CD4-positive, alpha-beta T cell treated with Interleukin-12 subunit alpha and Interleukin-12 subunit beta, for 1 hour (primary cell): Measurements from ENCODE around the gene ZNF618.

Experiments used
- DNase-seq: peaks from one replicate; pipeline ENCODE4 v3.0.0-alpha.2; 2020

The ZNF618 gene

DNA sequence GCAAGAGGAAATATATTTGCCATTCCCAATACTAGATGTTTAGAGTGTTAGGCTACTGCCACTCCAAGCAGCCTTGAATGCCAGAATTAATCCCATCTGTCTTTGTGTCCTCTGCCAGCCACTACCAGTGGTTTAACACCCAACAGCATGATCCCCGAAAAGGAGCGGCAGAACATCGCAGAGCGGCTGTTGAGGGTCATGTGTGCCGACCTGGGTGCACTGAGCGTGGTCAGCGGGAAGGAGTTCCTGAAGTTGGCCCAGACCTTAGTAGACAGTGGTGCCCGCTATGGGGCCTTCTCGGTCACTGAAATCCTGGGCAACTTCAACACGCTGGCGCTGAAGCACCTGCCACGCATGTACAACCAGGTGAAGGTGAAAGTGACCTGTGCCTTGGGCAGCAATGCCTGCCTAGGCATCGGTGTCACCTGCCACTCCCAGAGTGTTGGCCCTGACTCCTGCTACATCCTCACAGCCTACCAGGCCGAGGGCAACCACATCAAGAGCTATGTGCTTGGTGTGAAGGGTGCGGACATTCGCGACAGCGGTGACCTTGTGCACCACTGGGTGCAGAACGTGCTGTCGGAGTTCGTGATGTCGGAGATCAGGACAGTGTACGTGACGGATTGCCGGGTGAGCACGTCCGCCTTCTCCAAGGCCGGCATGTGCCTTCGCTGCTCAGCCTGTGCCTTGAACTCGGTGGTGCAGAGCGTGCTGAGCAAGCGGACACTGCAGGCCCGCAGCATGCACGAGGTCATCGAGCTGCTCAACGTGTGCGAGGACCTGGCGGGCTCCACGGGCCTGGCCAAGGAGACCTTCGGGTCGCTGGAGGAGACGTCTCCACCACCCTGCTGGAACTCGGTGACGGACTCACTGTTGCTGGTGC is 172.7 kb downstream of the ZNF618 start:
- no peak for DNase-seq

DNA sequence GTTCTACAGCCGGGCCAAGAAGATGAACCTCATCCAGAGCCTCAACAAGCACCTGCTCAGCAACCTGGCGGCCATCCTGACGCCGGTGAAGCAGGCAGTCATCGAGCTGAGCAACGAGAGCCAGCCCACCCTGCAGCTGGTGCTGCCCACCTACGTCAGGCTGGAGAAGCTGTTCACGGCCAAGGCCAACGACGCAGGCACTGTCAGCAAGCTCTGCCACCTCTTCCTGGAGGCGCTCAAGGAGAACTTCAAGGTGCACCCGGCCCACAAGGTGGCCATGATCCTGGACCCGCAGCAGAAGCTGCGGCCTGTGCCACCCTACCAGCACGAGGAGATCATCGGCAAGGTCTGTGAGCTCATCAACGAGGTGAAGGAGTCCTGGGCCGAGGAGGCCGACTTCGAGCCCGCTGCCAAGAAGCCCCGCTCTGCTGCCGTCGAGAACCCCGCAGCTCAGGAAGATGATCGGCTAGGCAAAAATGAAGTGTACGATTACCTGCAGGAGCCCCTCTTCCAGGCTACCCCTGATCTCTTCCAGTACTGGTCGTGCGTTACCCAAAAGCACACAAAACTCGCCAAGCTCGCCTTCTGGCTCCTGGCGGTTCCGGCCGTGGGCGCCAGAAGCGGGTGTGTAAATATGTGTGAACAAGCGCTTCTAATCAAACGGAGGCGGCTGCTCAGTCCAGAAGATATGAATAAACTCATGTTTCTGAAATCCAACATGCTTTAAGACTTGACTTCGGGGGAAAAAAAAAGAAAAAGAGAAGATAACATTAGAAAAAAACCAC is 173.5 kb downstream of the ZNF618 start:
- DNase-seq: no peak

DNA sequence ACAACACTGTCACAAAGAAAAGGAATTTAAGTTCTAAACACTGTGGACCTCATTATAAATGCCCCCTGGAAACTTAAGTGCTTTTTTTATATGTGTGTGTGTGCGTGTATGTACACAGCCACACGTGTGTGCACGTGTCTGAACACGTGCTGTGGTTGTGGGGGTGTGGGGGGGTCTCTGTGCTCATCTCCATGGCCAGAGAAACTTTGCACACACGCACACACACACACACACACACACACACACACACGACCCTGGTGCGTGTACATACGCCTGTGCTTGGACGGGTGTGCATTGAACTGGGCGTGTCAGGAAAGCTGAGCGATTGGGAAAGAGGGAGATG is 174.1 kb downstream of the ZNF618 start:
- DNase-seq: no peak

DNA sequence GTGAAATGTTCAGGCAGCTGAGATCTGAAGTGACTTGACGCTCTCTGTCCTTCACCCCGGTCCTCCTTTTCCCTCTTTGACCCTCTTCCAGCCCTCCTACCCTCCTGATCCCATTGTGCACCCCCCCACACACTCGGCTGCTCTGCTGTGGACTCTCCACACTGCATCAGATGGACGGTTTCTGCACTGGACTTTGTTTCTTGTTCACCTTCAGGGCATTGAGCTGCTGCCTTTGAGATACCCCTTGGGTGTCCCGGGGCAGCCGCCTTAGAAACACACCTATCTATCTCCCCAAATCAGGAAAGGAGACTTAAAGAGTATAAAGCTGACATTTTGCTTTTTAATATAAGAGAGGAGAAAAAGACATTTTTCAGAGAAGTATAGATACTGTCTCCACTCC is 174.5 kb downstream of the ZNF618 start:
- DNase-seq: no peak

DNA sequence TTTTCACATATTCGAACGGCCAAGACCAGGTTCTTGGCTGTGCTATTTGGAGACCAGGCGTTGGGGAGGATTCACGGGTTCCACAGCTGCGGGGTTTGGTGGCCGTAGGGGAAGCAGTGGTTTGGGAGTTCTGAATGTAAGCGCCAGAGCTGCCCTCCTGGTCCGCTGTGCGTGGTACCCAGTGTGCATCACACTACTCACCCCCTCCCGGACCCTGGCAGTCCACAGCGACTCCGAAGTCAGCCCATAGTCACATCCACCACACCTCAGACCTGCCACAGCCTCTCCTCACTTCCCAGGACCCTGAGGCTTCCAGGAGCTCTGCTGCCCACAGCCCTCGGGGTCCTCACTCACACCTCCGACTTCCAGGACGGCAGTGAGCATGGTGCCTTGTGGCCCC is 175.2 kb downstream of the ZNF618 start:
- DNase-seq: no peak

DNA sequence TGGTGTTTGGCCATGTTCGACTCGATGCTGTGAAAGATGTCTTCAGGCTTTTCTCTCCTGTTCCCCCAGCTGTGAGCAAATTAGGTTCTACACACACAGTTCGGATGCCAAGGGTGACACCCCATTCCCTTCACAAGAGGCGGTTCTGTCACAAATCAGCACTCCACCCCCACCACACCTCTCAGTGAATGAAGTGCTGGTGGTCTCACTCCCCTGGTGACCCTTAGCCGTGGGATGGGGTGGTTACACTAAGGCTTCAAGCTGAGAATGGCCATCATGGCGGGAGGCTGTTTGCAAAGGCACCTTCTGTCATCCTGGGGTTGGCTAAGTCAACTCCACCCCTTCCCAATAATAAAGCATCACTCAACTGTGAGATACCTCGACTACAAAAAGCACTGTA is 175.6 kb downstream of the ZNF618 start:
- DNase-seq: no peak

DNA sequence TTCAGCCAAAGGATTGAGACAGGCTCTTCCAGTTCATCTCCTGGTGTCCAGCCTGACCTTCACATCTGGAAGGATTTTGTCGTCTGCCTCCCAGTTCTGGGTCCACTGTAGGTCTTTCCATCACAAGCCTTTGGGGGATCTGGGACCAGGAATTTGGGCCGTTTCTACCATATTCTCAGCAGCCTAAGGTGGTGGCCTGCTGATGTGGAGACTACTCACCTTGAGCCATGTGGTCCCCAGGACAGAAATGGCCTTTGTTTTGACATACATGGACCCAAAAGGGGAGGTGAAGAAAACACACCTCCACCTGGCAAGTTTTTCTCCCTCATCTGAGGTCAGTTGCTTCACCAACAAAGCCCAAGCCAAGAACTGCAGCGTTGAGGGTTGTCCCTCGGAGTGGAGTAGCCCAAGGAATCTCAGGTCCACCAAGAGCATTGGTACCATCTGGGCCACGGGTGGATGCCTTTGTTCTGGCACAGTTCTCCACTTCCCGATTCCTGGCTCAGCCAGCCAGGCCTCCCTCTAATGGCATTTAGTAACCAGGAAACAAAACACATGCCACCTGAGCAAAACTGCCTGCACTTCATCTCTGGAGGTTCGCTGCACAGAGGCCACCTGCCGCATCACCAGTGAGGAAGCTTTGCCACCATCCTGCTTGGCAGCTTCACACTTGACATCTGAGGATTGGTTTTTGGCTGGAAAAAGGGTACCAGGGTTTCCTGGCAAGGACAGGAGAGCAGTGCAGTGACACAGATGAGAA is 177.3 kb downstream of the ZNF618 start:
- no peak for DNase-seq

DNA sequence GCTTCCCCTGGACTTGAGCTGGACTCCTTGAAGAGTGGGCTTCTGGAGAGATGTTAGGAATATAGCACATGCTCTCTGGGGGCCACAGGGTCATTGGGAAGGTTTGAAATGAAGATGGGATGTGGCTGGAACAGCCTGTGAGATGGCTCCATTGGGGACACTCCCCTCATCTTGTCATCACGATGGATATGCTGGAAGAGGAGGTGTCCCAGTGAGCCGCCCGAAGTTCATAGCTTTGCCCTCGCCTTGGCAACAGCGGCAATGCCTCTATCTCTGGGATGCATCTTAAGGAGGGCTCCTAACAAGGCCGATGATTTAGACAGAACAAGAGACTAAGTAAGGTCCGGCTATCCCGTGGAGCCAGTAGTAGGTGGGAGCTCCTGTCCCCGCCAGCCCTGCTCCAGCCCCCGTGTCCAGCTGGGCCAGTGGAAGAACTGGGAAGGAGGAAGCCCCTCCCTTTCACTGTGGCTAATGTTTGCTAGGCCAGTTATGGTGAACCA is 178.1 kb downstream of the ZNF618 start:
- no peak for DNase-seq

DNA sequence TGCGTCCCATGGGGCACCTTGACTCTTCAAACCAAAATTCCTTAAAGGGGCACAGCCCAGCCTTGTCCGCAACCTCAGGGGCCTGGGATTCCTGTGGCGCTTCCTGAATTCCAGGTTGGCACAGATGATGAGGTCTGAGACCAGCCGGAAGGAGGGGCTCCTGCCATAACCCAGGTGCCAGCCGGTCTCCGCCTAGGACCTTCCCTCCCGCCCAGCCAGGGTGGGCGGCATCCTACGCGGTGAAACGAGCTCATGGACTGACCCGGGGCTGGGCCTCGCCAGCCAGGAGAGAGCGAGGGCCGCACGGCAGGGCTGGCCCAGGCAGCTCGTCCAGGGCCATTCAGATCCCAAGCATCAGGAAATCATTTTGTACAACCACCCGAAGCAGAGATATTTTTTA is 179.0 kb downstream of the ZNF618 start:
- DNase-seq: no peak

DNA sequence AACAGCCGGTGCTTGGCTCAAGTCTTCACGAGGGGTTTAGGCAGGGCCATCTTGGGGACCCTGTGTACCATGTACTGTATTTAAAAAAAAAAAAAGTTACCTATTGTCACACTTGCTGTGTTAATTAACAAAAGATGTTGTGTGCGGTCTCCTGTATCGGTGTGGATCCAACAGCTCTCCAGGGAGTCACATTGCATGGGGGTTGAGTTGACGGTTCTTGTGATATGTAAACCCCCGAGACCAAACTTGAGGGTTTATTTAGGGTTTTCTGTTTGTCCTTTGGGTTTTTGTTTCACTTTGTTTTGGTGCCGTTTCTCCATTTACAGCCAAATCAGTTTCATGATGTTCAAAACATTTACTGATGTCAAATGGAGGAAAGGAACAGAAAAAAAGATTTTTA is 179.8 kb downstream of the ZNF618 start:
- no peak for DNase-seq

DNA sequence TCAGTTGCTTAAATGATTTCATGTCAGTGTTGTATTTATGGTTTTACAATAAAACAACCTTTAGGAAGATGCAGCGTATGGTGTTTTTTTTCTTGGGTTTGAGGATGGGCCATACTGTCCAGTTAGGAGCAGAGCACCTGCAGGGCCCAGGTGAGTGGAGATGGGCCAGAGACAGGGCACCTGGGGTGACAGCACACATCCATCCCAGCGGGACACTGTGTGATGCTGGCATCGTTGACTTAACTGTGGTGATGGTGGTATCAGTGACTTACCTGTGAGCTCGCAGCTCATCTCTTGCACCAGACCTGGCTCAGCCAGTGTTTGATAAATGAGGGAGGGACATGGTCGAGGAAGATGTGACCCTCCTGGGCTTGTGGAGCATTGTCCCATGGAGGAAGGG is 180.4 kb downstream of the ZNF618 start:
- no peak for DNase-seq

DNA sequence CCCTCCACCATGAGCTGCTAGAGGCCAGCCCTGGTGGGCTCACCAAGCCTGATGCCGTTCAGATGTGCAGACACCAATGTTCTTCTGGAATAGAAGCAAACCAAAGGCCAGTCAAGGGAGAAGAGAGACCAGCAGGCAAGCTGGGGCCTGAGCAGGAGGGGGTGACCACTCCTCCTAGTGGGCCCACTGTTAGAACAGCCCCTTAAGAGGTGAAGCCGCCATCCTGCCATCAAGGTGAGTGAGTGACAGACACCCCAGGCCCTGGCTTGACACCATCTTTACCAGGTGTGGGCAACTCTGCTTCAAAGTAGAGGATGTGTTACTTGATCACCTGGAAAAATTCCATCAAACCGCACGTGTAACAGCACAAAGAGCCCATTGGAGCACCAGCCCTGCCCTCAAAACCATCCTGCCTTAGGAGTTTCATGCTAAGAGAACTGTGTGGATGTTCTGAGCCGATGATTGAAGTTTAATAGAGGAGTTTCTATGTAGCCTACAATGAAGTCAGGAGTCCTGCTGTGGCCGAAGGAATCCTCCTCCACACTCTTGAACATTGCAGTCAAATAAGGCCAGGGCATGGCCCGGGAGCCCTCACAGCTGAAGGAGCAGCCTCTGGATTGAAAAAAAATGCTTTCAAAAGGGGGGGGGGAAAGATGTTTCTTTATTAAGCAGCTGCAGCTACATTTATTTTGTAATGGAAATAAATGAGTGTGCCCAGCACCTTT is 181.2 kb downstream of the ZNF618 start:
- DNase-seq: no peak

DNA sequence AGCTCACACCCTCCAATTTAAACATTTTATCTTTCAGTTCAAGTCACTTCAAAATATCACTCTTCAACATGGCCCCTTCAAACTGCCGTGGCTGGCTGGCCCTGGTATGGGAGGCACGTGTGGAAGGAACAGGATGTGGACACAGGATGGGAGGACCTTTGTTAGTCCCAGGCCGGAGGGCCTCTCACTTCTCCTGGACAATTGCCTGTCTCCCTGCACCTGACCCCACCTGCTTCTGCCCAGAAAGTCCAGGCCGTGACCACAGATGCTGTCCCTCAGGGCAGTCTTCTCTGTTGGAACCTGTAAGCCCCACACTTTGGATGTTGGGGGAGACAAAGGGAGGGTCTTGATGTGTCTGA is 182.6 kb downstream of the ZNF618 start:
- DNase-seq: no peak

DNA sequence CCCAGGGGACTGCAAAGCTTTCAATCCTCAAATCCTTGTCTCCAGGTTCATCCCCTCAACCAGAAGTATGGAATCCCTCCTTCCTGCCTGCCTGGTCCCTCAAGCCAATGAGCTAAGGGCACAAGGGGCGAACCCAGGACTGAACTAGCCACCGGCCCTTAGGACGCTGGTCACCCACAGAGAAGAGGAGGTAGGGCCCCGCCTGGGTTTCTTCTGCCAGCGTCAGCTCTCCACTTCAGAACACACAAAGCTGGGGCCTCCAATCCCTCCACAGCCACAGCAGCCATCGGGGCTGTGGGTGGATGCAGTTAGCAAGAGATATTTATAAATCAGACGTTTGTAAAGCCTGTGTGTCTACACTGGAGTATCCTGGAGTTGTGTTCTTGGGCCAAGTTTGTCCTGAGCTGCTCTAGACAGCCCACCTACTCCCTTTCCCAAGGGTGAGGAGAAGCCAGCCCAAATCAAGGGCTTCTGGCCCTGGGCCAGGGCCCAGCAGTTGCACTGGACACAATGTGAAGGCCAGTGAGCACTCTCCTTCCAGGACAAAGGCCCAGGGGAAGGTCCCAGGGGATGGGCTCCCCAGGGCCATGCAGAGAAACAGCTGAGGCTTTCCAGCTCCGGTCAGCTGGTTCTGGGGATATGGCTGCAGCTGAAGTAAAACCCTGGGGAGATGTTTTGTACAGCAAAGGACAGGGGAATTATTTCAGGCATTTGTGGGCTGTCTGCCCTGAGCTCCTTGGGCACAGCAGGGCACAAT is 183.1 kb downstream of the ZNF618 start:
- no peak for DNase-seq

DNA sequence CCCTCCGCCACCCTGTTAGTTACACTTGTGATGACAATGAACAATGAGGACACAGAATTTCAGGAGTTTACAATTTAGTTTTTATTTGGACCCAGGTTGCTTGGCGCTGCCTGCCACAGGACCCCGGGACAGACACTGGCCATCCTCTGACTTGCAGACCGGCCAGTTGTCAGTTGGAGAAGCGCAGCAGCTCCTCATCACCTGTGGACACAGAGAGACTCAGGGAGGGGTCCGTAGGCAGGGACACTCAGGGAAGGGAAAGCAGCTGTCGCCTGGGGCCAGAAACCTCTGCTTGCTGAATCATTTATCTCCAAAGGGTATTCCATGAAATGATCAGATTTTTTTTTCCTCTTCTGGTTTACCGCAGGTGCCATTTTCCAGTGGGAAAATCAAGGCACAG is 184.0 kb downstream of the ZNF618 start:
- no peak for DNase-seq

DNA sequence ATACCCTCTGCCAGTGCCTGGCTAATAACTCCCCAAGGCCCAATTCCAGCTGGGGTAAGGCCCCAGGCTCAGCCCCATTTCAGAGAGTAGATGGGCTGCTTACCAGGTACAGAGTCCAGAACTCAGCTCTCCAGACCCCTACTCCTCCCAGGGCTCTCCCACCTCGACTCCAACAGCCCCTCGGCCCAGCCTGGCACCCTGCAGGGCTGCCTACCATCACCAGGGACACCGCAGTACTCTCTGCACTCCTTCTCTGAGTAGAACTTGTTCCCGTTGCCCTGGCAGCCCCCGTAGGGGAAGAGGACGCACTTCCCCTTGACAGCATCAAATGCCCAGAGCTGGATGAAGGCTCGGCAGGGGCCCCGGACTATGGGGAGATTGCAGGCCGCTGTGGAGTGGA is 184.6 kb downstream of the ZNF618 start:
- no peak for DNase-seq

DNA sequence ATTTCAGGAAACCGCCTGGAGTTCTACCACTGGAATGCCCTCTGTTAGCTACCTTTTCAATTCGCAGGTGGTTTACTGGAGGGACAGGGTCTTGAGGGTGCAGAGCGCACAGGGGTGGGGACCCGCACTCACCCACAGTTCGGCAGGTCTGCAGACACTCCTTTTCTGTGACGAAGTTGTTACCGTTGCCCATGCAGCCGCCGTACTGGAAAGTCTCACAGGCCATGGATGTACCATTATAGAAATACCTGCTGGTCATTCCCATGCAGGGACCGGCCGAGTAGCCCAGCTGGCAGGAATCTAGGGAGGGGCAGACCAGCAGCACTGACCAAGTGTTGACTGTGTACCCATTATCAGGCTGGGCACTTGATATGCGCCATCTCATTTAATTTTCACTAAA is 185.2 kb downstream of the ZNF618 start:
- DNase-seq: no peak

DNA sequence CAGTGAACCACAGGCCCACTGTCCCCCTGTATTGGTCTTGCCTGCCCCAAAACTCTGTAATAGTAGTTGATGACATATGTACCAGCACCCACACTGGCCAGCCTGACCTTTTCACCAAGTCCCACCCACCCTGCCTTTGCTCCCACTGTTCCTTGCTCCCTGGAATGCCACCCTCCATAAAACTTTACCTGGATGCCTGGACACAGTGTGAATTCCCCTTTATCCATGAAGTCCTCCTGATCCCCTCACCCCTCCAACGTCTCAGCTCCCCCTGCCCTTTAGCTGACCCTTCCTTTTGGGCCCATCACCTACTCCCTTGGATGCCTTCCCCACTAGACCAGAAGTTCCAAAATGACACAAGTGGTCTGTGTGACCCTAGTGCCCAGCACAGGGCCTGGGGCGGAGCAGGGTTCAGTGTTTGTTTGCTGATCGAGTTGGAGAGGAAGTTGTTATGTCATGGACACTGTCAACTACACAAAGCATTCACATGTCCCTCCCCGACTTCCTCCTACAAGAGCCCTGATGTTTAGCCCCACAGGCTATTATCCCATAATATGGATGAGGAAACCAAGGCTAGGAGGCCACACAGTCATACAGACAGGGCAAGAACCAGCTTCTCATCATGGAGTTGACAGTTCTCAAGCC is 185.8 kb downstream of the ZNF618 start:
- DNase-seq: no peak

DNA sequence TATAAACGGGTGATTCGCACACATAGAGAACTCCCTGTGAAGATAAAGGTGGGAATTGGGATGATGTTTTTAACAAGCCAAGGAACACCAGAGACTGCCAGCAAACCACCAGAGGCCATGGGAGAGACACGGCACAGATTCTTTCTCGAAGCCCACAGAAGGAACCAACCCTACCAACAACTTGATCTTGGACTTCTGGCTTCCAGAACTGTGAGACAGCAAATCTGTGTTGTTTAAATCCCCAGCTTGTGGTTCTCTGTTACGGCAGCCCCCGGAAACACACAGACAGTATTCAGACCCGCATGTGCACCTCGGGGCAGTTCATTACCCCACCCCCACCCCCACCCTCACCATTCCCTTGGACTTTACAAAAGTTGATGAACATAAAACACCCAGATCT is 189.2 kb downstream of the ZNF618 start:
- DNase-seq: no peak

DNA sequence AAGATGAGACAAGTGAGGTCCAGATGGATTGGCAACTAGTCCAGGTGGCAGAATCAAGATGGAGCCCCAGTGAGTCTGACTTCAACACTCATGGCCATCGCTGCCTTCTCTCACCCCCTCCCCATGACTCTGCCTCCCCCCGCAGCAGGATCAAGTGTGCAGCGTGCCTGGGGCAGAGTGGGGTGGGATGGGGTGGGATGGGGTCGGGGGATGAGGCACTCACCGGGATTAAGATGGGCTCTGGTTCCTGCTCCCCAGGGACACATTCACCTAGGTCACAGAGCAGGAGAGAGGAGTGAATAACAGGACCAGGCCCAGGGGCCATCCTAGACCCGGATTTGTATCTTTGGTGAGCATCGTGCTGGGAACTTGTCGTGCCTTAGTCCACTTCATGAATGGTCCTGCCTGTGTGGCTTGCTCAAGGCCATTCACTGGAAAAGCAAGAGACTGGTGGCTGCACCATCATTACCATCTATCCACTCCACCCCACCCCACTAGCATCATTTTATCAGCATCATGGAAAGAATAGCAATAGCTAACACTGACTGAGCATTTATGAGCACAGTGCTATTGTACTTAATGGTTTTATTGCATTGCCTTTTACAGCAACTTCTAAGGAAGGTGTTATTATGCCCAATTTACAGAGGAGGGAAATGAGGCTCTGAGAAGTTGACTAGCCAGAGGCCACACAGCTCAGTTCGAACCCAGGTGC is 193.5 kb downstream of the ZNF618 start:
- DNase-seq: no peak
